Measurements from ENCODE around the gene OSBPL5.

GRCh38 chr11:3194016-3194816 lies 29.1 kb upstream of the OSBPL5 start:
- TF ChIP-seq, protein P1, sequence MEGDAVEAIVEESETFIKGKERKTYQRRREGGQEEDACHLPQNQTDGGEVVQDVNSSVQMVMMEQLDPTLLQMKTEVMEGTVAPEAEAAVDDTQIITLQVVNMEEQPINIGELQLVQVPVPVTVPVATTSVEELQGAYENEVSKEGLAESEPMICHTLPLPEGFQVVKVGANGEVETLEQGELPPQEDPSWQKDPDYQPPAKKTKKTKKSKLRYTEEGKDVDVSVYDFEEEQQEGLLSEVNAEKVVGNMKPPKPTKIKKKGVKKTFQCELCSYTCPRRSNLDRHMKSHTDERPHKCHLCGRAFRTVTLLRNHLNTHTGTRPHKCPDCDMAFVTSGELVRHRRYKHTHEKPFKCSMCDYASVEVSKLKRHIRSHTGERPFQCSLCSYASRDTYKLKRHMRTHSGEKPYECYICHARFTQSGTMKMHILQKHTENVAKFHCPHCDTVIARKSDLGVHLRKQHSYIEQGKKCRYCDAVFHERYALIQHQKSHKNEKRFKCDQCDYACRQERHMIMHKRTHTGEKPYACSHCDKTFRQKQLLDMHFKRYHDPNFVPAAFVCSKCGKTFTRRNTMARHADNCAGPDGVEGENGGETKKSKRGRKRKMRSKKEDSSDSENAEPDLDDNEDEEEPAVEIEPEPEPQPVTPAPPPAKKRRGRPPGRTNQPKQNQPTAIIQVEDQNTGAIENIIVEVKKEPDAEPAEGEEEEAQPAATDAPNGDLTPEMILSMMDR (IDR thresholded peaks at IDR 0.05), result no peak
- TF ChIP-seq POLR2A (IDR thresholded peaks at IDR 0.05), result no peak
